GM12878 (cell line): ENCODE measurements around the gene GORASP1. TPM values are rescaled to one million over a fixed set of nuclear protein-coding genes. Genes with fewer than 3 reads are reported as not detected.

Experiments
- ATAC-seq: fragments of 200-7000 bp; cut with Tn5 transposase; 3 replicates; pipeline ENCODE4 v1.9.1; 2020; ENCODE audit warnings: mild to moderate bottlenecking, moderate library complexity
- BruUV-seq: library from RNA; stranded (reverse); fragments of 400-500 nt; replicated peaks from 2 replicates; lab custom pipeline; 2021; lab: Mats Ljungman, UMichigan
- CTCF ChIA-PET: fragments of 300-600 bp; sonication (Branson Sonifier 250); formaldehyde crosslinking; extraction: SDS; loops from one replicate; lab custom pipeline; 2021; ENCODE audit warnings: inconsistent platforms; lab: Yijun Ruan, JAX
- POLR2A ChIA-PET: fragments of 350-600 bp; formaldehyde crosslinking; extraction: SDS; loops from one replicate; lab custom pipeline; 2021; ENCODE audit warnings: inconsistent platforms; lab: Charles Lee
- RAD21 ChIA-PET: fragments of 300-600 bp; sonication (Branson Sonifier 250); formaldehyde crosslinking; loops from one replicate; lab custom pipeline; 2023; ENCODE audit warnings: antibody characterized with exemption; ENCODE audit not compliant: unreplicated experiment; lab: Charles Lee
- SMC1A ChIA-PET: fragments of 300-600 bp; sonication (Branson Sonifier 250); formaldehyde crosslinking; loops from one replicate; lab custom pipeline; 2023; ENCODE audit not compliant: unreplicated experiment, uncharacterized antibody; lab: Charles Lee
- DNase-seq: peaks from one replicate; pipeline ENCODE4 v3.0.0-alpha.2; 2011; ENCODE audit warnings: low read depth, low spot score
- FAIRE-seq: peaks from 3 replicates; lab custom pipeline; 2011; peaks lifted over from hg19 to GRCh38; lab: Jason Lieb, UNC
- H2AFZ ChIP-seq: 2 replicates; pipeline ENCODE4 v1.6.0; 2011; ENCODE audit warnings: low read depth, low read length, control low read depth; ENCODE audit not compliant: control insufficient read depth
- H3K27ac ChIP-seq: 2 replicates; pipeline ENCODE4 v1.5.1; 2011; ENCODE audit warnings: control low read depth; ENCODE audit not compliant: control insufficient read depth, insufficient read depth
- H3K27me3 ChIP-seq, 2 experiments: replicated peaks in 1 of 2; 2 replicates each; pipeline versions ENCODE4 v1.6.0 to v1.6.1; 2011; ENCODE audit warnings: low read length in 1 of 2; ENCODE audit not compliant: control insufficient read depth in 2 of 2, insufficient read depth in 2 of 2
- H3K36me3 ChIP-seq, 2 experiments: 2 replicates each; pipeline ENCODE4 v1.5.1; 2011; ENCODE audit warnings: low read length in 1 of 2; ENCODE audit not compliant: control insufficient read depth in 2 of 2, insufficient read depth in 2 of 2
- H3K4me1 ChIP-seq: 2 replicates; pipeline ENCODE4 v1.6.1; 2011; ENCODE audit warnings: mild to moderate bottlenecking, low read length, moderate library complexity, mixed read lengths; ENCODE audit not compliant: control insufficient read depth, insufficient read depth
- H3K4me2 ChIP-seq: 2 replicates; pipeline ENCODE4 v1.6.0; 2011; ENCODE audit warnings: control low read depth; ENCODE audit not compliant: control insufficient read depth, insufficient read depth
- H3K4me3 ChIP-seq: fragments of 200-600 bp; sonication (generic); 2 replicates; pipeline ENCODE4 v1.5.1; 2016
- H3K79me2 ChIP-seq: 2 replicates; pipeline ENCODE4 v1.6.0; 2011; ENCODE audit warnings: low read length; ENCODE audit not compliant: control insufficient read depth, insufficient read depth
- H3K9ac ChIP-seq: 2 replicates; pipeline ENCODE4 v1.8.0; 2011; ENCODE audit warnings: low read length, control low read depth, mixed read lengths; ENCODE audit not compliant: control insufficient read depth, insufficient read depth
- H3K9me3 ChIP-seq: replicated peaks from 3 replicates; pipeline ENCODE4 v1.5.1; 2011; ENCODE audit warnings: mild to moderate bottlenecking, low read length; ENCODE audit not compliant: control insufficient read depth, insufficient read depth
- H4K20me1 ChIP-seq: 2 replicates; pipeline ENCODE4 v1.6.0; 2011; ENCODE audit not compliant: control insufficient read depth, insufficient read depth
- ATF3 ChIP-seq: IDR thresholded peaks from 2 replicates; pipeline ENCODE4 v1.6.1; 2011; ENCODE audit warnings: low read depth, mild to moderate bottlenecking, low read length, moderate library complexity, borderline replicate concordance; ENCODE audit errors: extremely low read depth
- BCLAF1 ChIP-seq: fragments of 450-650 bp; IDR thresholded peaks from 2 replicates; pipeline ENCODE4 v1.6.1; 2017; ENCODE audit warnings: antibody characterized with exemption, mild to moderate bottlenecking, moderate library complexity
- CBX5 ChIP-seq: sonication (generic); IDR thresholded peaks from 2 replicates; pipeline ENCODE4 v1.6.1; 2016; ENCODE audit warnings: low read depth, moderate library complexity, mild to moderate bottlenecking, inconsistent platforms
- HDAC2 ChIP-seq: fragments of 200-600 bp; sonication (generic); IDR thresholded peaks from 2 replicates; pipeline ENCODE4 v1.6.1; 2017
- IKZF2 ChIP-seq, 2 experiments: fragments of 450-650 bp; IDR thresholded peaks; 2 replicates each; pipeline ENCODE4 v1.6.1; 2017; ENCODE audit warnings: mild to moderate bottlenecking in 2 of 2, moderate library complexity in 2 of 2
- LARP7 ChIP-seq: fragments of 450-650 bp; IDR thresholded peaks from 2 replicates; pipeline ENCODE4 v1.6.1; 2017; ENCODE audit warnings: mild to moderate bottlenecking
- MTA2 ChIP-seq: fragments of 450-650 bp; IDR thresholded peaks from 2 replicates; pipeline ENCODE4 v1.6.1; 2016; ENCODE audit warnings: low read depth, mild to moderate bottlenecking, moderate library complexity
- NFXL1 ChIP-seq: fragments of 450-650 bp; IDR thresholded peaks from 2 replicates; pipeline ENCODE4 v1.6.1; 2017; ENCODE audit warnings: antibody characterized with exemption, mild to moderate bottlenecking, borderline replicate concordance
- NFYB ChIP-seq: IDR thresholded peaks from 2 replicates; pipeline ENCODE4 v1.6.1; 2011; ENCODE audit warnings: low read depth, mild to moderate bottlenecking, low read length, improper control_type of control experiment, moderate library complexity; ENCODE audit not compliant: insufficient read depth
- SPI1 ChIP-seq: IDR thresholded peaks from 2 replicates; pipeline ENCODE4 v1.6.1; 2011; ENCODE audit warnings: low read depth, mild to moderate bottlenecking, low read length, moderate library complexity, borderline replicate concordance; ENCODE audit not compliant: insufficient read depth
- TCF7 ChIP-seq: IDR thresholded peaks from 2 replicates; pipeline ENCODE4 v1.6.1; 2014; ENCODE audit warnings: antibody characterized with exemption, borderline replicate concordance
- WRNIP1 ChIP-seq: IDR thresholded peaks from 2 replicates; pipeline ENCODE4 v1.6.1; 2011; ENCODE audit warnings: low read depth, low read length, improper control_type of control experiment, borderline replicate concordance
- ZBTB33 ChIP-seq: fragments of 450-650 bp; IDR thresholded peaks from 2 replicates; pipeline ENCODE4 v1.6.1; 2017; ENCODE audit warnings: mild to moderate bottlenecking
- ZNF217 ChIP-seq: fragments of 450-650 bp; IDR thresholded peaks from 2 replicates; pipeline ENCODE4 v1.6.1; 2017; ENCODE audit warnings: antibody characterized with exemption, mild to moderate bottlenecking
- ZZZ3 ChIP-seq: IDR thresholded peaks from 2 replicates; pipeline ENCODE4 v1.6.1; 2011; ENCODE audit warnings: low read depth; ENCODE audit not compliant: control insufficient read depth, insufficient read length
- WGBS: methylation state at CpG from one replicate; pipeline ENCODE4 v1.1.6; 2016; ENCODE audit warnings: low lambda C conversion rate; ENCODE audit not compliant: insufficient replicate concordance, insufficient coverage; ENCODE audit errors: missing lambda C conversion rate; 5-methylcytosine and 5-hydroxymethylcytosine counted together
- in situ Hi-C: fragments of 300-500 bp; cut with MboI; formaldehyde crosslinking; loops from 9 replicates; pipeline ENCODE4 v1.14.3; 2018; ENCODE audit warnings: mixed read lengths
- intact Hi-C: fragments of 100-400 bp; cut with micrococcal nuclease; formaldehyde crosslinking; loops from one replicate; pipeline ENCODE4 v1.14.2; 2022; ENCODE audit not compliant: unreplicated experiment
- polyA plus RNA-seq, 11 experiments: library from polyadenylated mRNA; depleted of rRNA in 4 of 11; unstranded in 6 of 11; stranded (reverse) in 5 of 11; fragments of >200 nt; fragmentation: Nextera tagmentation in 4 of 11; fragmentation: Illumina TruSeq in 1 of 11; extraction: Ambion mirVana in 4 of 11; extraction: Trizol in 1 of 11; gene quantifications; 1 replicate in 1 of 11; 2 replicates in 10 of 11; pipeline versions ENCODE4 v1.2.1 to v1.2.3, GENCODE V29; 2011 to 2016; ENCODE audit warnings: inconsistent platforms in 2 of 11, missing spikeins in 2 of 11, low read depth in 1 of 11
- total RNA-seq, 4 experiments: library from RNA; depleted of rRNA in 3 of 4; stranded (reverse); fragments of >200 nt in 3 of 4; fragmentation: Illumina TruSeq in 1 of 4; extraction: Trizol in 1 of 4; gene quantifications; 2 replicates each; pipeline versions ENCODE4 v1.2.1 to v1.2.3, GENCODE V29; 2013 to 2021

Gene GORASP1
- total and polyA plus RNA-seq, 10 of the 15 experiments (the other 5 are each of a cell fraction or from before 2014, with no cell fraction given), result 3.6 to 32.7 (median 23.2) TPM

GRCh38 chr3:39102504-39103323 is 4.7 kb downstream of the GORASP1 start:
- TF ChIP-seq SPI1, result no peak
- TF ChIP-seq ZNF217, result no peak
- TF ChIP-seq NFYB, result no peak
- TF ChIP-seq ZBTB33, result no peak
- TF ChIP-seq WRNIP1, result no peak
- TF ChIP-seq BCLAF1, result no peak
- TF ChIP-seq LARP7, result no peak
- TF ChIP-seq ZZZ3, result no peak
- TF ChIP-seq ATF3, result no peak
- TF ChIP-seq IKZF2 (IDR thresholded peaks at IDR 0.05), result no peak
- TF ChIP-seq CBX5, result no peak
- no peak for TF ChIP-seq MTA2
- TF ChIP-seq NFXL1, result no peak
- no peak for TF ChIP-seq HDAC2
- no peak for TF ChIP-seq TCF7
- Histone ChIP-seq H2AFZ (no peak overlapping the region), H3K9ac (no peak overlapping the region), H3K4me1 (peaks cover 10% of the 10 kb centered on the region), H3K4me2 (no peak overlapping the region), H3K79me2 (peaks cover 13% of the 10 kb centered on the region), H3K9me3 (no peaks in the 10 kb centered on the region), H3K36me3 (peaks cover 0 to 26% of the 10 kb centered on the region in 2 experiments; a peak in 3 of 4 replicates), H3K27me3 (no peaks in the 10 kb centered on the region), H4K20me1 (no peaks in the 10 kb centered on the region; the same call in 1 of the 2 replicates), H3K27ac (no peak overlapping the region), H3K4me3 (no peak overlapping the region)
- no peak for FAIRE-seq
- RAD21 ChIA-PET, result interaction anchor here (0.7 to 3.4 kb wide), 3 partner anchors 75 to 186 kb away, joined by 3 to 25 read pairs (median 4); no protein-coding TSS in a partner anchor
- SMC1A ChIA-PET, result interaction anchor here (1.1 kb wide), 1 partner anchor 83 kb away, joined by 4 read pairs; no protein-coding TSS in a partner anchor
- POLR2A ChIA-PET, result no interaction called here
- CTCF ChIA-PET, result interaction anchor here (0.7 to 3.4 kb wide), 3 partner anchors 11 to 185 kb away, joined by 3 to 33 read pairs (median 5); no protein-coding TSS in a partner anchor
- DNase-seq, result no peak
- no TSS peak for BruUV-seq
- 97% methylated on average over 8 of the region's 8 CpGs for WGBS
- ATAC-seq, result no peak
- intact Hi-C loops, result no loop called here
- in situ Hi-C loops, result loop anchor here (5.0 kb wide), 1 partner anchor 180 kb away; the partner anchor contains the start of gene CX3CR1
